Neural cell (in vitro differentiated cells): ENCODE measurements around the gene ERVH48-1. TPM values are rescaled to one million over a fixed set of nuclear protein-coding genes. Genes with fewer than 3 reads are reported as not detected.
"Not testable (repeated sequence)": the region's sequence is repeated elsewhere in the genome, so short reads cannot be mapped to it uniquely, and the experiment has no call there.

Experiments
- H2AFZ ChIP-seq: fragments of 200-600, 300-800 bp; sonication (generic), shearing (Covaris generic); 2 replicates; pipeline ENCODE4 v1.6.0; 2014; ENCODE audit warnings: low read depth, mild to moderate bottlenecking, antibody characterized with exemption, low read length, moderate library complexity
- H3F3A ChIP-seq: fragments of 200-600 bp; shearing (Covaris generic); 2 replicates; pipeline ENCODE4 v1.6.1; 2016; ENCODE audit warnings: mild to moderate bottlenecking, moderate library complexity, mixed read lengths, antibody characterized with exemption, low read length; ENCODE audit not compliant: insufficient read depth, poor library complexity, severe bottlenecking
- H3K27ac ChIP-seq: fragments of 200-600, 300-800 bp; sonication (generic), shearing (Covaris generic); 2 replicates; pipeline ENCODE4 v1.5.1; 2014; ENCODE audit warnings: mild to moderate bottlenecking, low read length, moderate library complexity
- H3K27me3 ChIP-seq: fragments of 300-800, 200-600 bp; sonication (generic), shearing (Covaris generic); 2 replicates; pipeline ENCODE4 v1.6.0; 2014; ENCODE audit warnings: mild to moderate bottlenecking, low read depth, low read length, moderate library complexity; ENCODE audit not compliant: insufficient read depth
- H3K36me3 ChIP-seq: fragments of 300-800, 200-600 bp; sonication (generic), shearing (Covaris generic); 2 replicates; pipeline ENCODE4 v1.5.1; 2014; ENCODE audit warnings: mild to moderate bottlenecking, antibody characterized with exemption, low read length, moderate library complexity; ENCODE audit not compliant: insufficient read depth
- H3K4me2 ChIP-seq: fragments of 300-800, 200-600 bp; sonication (generic), shearing (Covaris generic); 2 replicates; pipeline ENCODE4 v1.6.0; 2014; ENCODE audit warnings: mild to moderate bottlenecking, low read length
- H3K4me3 ChIP-seq: fragments of 300-800, 200-600 bp; sonication (generic), shearing (Covaris generic); 2 replicates; pipeline ENCODE4 v1.5.1; 2014; ENCODE audit warnings: mild to moderate bottlenecking, low read length, moderate library complexity
- H3K79me2 ChIP-seq: fragments of 200-600 bp; shearing (Covaris generic); replicated peaks from 2 replicates; pipeline ENCODE4 v1.6.0; 2014; ENCODE audit warnings: mild to moderate bottlenecking, low read length, moderate library complexity; ENCODE audit not compliant: insufficient read depth
- H3K9ac ChIP-seq: fragments of 300-800, 200-600 bp; sonication (generic), shearing (Covaris generic); 2 replicates; pipeline ENCODE4 v1.6.1; 2016; ENCODE audit warnings: mild to moderate bottlenecking, low read length, mixed read lengths
- H3K9me2 ChIP-seq: fragments of 200-600 bp; shearing (Covaris generic); 2 replicates; pipeline ENCODE4 v1.6.1; 2016; ENCODE audit warnings: mild to moderate bottlenecking, low read length, mixed read lengths; ENCODE audit not compliant: insufficient read depth
- H3K9me3 ChIP-seq: fragments of 200-600, 300-800 bp; sonication (generic), shearing (Covaris generic); 2 replicates; pipeline ENCODE4 v1.6.1; 2016; ENCODE audit warnings: mild to moderate bottlenecking, mixed run types, low read length, moderate library complexity, mixed read lengths
- H4K20me1 ChIP-seq: fragments of 200-600 bp; shearing (Covaris generic); 2 replicates; pipeline ENCODE4 v1.6.1; 2016; ENCODE audit warnings: mild to moderate bottlenecking, mixed run types; ENCODE audit not compliant: insufficient read depth
- CTCF ChIP-seq: fragments of 450-650 bp; IDR thresholded peaks from 2 replicates; pipeline ENCODE4 v1.5.1; 2014; ENCODE audit warnings: antibody characterized with exemption, mild to moderate bottlenecking, moderate library complexity; ENCODE audit not compliant: poor library complexity, severe bottlenecking
- EP300 ChIP-seq: fragments of 450-650 bp; conservative IDR thresholded peaks from 2 replicates; pipeline ENCODE4 v1.6.1; 2014; ENCODE audit warnings: antibody characterized with exemption, mild to moderate bottlenecking, moderate library complexity; ENCODE audit not compliant: poor library complexity, severe bottlenecking
- EZH2 ChIP-seq: fragments of 200-600, 300-800 bp; shearing (Covaris generic), sonication (generic); IDR thresholded peaks from 2 replicates; pipeline ENCODE4 v1.6.1; 2014; ENCODE audit warnings: antibody characterized with exemption, low read length, borderline replicate concordance, mild to moderate bottlenecking; ENCODE audit not compliant: insufficient read depth, poor library complexity, severe bottlenecking
- MXI1 ChIP-seq: fragments of 450-650 bp; conservative IDR thresholded peaks from 2 replicates; pipeline ENCODE4 v1.6.1; 2014; ENCODE audit warnings: antibody characterized with exemption, mild to moderate bottlenecking; ENCODE audit not compliant: poor library complexity, severe bottlenecking
- POLR2AphosphoS5 ChIP-seq: IDR thresholded peaks from 2 replicates; pipeline ENCODE4 v1.6.1; 2012
- REST ChIP-seq: IDR thresholded peaks from 2 replicates; pipeline ENCODE4 v1.6.1; 2012; ENCODE audit warnings: borderline replicate concordance
- SMC3 ChIP-seq: fragments of 450-650 bp; conservative IDR thresholded peaks from 2 replicates; pipeline ENCODE4 v1.6.1; 2014; ENCODE audit warnings: antibody characterized with exemption, mild to moderate bottlenecking, moderate library complexity; ENCODE audit not compliant: poor library complexity
- TAF1 ChIP-seq: IDR thresholded peaks from 2 replicates; pipeline ENCODE4 v1.6.1; 2012; ENCODE audit warnings: low read depth
- polyA plus RNA-seq: library from polyadenylated mRNA; depleted of rRNA; stranded (reverse); fragments of >200 nt; gene quantifications from 2 replicates; pipeline ENCODE4 v1.2.3, GENCODE V29; 2014

The ERVH48-1 gene
- polyA plus RNA-seq, 1 donor from 2014 or later = not detected

DNA sequence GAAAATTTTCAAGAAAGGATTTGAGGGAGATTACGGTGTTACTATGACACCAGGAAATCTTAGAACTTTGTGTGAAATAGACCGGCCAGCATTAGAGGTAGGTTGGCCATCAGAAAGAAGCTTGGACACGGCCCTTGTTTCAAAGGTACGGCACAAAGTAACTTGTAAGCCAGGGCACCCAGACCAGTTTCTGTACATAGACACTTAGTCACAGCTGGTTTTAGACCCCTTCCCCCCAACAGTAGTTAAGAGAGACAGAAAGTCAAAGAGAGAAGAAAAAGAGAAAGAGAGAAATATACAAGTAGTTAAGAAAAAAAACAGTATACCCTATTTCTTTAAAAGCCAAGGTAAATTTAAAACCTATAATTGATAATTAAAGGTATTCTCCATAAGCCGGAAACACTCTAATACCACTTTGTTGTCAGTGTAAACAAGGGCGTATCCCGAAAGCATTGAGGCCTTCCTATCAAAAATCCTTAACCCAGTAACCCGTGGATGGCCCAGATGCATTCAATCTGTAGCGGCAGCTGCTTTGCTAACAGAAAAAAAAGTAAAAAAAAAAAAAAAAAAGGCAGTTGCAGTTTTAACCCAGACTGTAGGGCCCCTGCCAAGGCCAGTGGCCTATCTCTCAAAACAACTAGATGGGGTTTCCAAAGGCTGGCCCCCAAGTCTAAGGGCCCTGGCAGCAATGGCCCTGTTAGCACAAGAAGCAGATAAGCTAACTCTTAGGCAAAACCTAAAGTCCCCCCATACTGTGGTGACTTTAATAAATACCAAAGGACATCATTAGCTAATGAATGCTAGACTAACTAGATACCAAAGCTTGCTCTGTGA, 7.9 kb upstream of the ERVH48-1 start:
- H3K27ac ChIP-seq, H3K9me2 ChIP-seq, H3K36me3 ChIP-seq, H3K4me3 ChIP-seq, H3K4me2 ChIP-seq, H3K9me3 ChIP-seq, H3K27me3 ChIP-seq, H3K79me2 ChIP-seq, H3F3A ChIP-seq, H2AFZ ChIP-seq, H3K9ac ChIP-seq, H4K20me1 ChIP-seq: not testable (repeated sequence)

GRCh38 chr21:42932378-42933136, 7.1 kb upstream of the ERVH48-1 start:
- not testable (repeated sequence) for H3K36me3 ChIP-seq, H3K9me2 ChIP-seq, H3K27ac ChIP-seq, H3K4me2 ChIP-seq, H3K27me3 ChIP-seq, H3K79me2 ChIP-seq, H3K9me3 ChIP-seq, H4K20me1 ChIP-seq, H3K9ac ChIP-seq, H2AFZ ChIP-seq, H3F3A ChIP-seq, H3K4me3 ChIP-seq

DNA sequence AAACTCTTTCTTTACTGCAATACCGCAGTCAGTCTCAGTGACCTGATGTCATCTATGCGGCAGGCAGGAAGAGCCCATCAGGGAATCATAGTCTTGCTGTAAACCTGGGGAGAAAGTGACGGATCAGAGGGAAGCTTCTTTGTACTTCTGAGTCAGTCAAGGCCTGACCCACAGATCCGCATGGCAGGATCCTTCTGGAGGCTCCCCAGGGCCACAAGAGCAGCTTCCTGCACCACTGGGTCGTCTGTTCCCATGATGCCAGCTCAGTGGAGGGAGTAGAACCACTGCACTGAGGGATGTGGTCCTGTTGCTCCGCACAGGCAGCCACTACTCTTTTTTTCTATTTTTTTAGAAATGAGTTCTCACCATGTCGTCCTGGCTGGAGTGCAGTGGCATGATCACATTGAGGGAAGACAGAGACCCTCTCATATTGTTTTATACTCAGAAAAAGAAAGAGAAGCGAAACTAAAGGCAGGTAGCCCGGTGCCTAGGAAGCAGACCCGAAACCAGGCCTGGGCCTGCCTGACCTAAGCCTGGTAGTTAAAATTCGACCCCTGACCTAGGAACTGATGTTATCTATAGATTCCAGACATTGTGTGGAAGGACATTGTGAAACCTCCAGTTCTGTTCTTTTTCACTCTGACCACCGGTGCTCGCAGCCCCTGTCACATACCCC, 6.3 kb upstream of the ERVH48-1 start:
- H3K79me2 ChIP-seq = no peaks in the 10 kb centered on the region
- H3K4me3 ChIP-seq = no peak overlapping the region
- no peaks in the 10 kb centered on the region for H3K9me3 ChIP-seq
- H3F3A ChIP-seq = no peaks in the 10 kb centered on the region
- TF ChIP-seq SMC3 (no peak), POLR2AphosphoS5 (no peak), REST (no peak), MXI1 (no peak), EP300 (no peak), TAF1 (no peak), CTCF (no peak), EZH2 (no peak)
- no peaks in the 10 kb centered on the region for H4K20me1 ChIP-seq
- no peaks in the 10 kb centered on the region for H3K9me2 ChIP-seq
- no peak overlapping the region for H3K4me2 ChIP-seq
- H3K27me3 ChIP-seq = no peaks in the 10 kb centered on the region
- H3K9ac ChIP-seq = no peak overlapping the region
- no peaks in the 10 kb centered on the region for H3K36me3 ChIP-seq
- H2AFZ ChIP-seq = no peak overlapping the region
- no peak overlapping the region for H3K27ac ChIP-seq
